CMK (cell line): ENCODE measurements around the gene NCL.

ENCODE experiments used
- DNase-seq: peaks from one replicate; pipeline ENCODE4 v3.0.0-alpha.2; 2010; ENCODE audit warnings: low read depth

Gene NCL

GRCh38 chr2:231463698-231464575 is at the start of gene NCL:
TSS of gene NCL (minus strand) at chr2:231464484. CDS start at chr2:231464353, 131 bp downstream.
- peak; percentile 92 for DNase-seq

- no peak for DNase-seq
Observed at GRCh38 chr2:231513746-231514224, 49.5 kb upstream of the NCL start.

- no peak for DNase-seq
Observed at GRCh38 chr2:231512222-231512621, 47.9 kb upstream of the NCL start.

- DNase-seq, result no peak
Observed at GRCh38 chr2:231503766-231504165, 39.5 kb upstream of the NCL start.

GRCh38 chr2:231502596-231502995 is 38.3 kb upstream of the NCL start:
- no peak for DNase-seq

GRCh38 chr2:231497651-231498050 is 33.4 kb upstream of the NCL start:
- DNase-seq, result no peak

GRCh38 chr2:231494669-231495068 is 30.4 kb upstream of the NCL start:
- no peak for DNase-seq

GRCh38 chr2:231490801-231491200 is 26.5 kb upstream of the NCL start:
- no peak for DNase-seq

- DNase-seq, result no peak
Observed at GRCh38 chr2:231489990-231490389, 25.7 kb upstream of the NCL start.

GRCh38 chr2:231488331-231488730 is 24.0 kb upstream of the NCL start:
- DNase-seq, result no peak

GRCh38 chr2:231486851-231487596 is 22.7 kb upstream of the NCL start:
- no peak for DNase-seq

GRCh38 chr2:231483398-231484329 is 19.4 kb upstream of the NCL start:
- DNase-seq, result no peak

- DNase-seq, result no peak
Observed at GRCh38 chr2:231482806-231483391, 18.6 kb upstream of the NCL start.

- DNase-seq, result no peak
Observed at GRCh38 chr2:231480781-231481180, 16.5 kb upstream of the NCL start.

- no peak for DNase-seq
Observed at GRCh38 chr2:231479455-231479854, 15.2 kb upstream of the NCL start.

GRCh38 chr2:231476920-231477319 is 12.6 kb upstream of the NCL start:
- no peak for DNase-seq

GRCh38 chr2:231475965-231476364 is 11.7 kb upstream of the NCL start:
- no peak for DNase-seq

GRCh38 chr2:231472816-231473215 is 8.5 kb upstream of the NCL start:
- DNase-seq, result no peak

GRCh38 chr2:231470246-231470900 is 6.1 kb upstream of the NCL start:
- DNase-seq, result no peak

GRCh38 chr2:231469583-231469950 is 5.3 kb upstream of the NCL start:
- no peak for DNase-seq
